ENCODE measurements around the gene PDCD2L.

DNA sequence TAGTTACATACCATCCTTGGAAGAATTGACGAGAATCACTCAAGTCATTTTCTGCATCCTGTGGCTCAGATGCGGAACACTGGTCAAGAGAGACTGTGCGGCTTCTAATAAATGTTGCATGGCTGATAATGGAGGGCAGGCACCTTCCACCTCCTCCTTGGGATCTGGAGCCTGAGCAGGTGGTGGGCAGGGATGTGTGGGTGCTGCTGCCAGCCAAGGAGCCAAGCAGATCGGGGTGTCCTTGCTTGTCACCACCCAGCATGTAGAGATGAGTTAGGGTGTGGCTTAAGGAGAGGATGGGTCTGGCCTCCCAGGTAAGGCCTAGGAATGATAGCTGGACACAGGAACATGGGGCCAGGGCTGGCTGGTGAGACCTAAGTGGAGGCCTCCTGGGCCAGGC, 21.7 kb upstream of the PDCD2L start:
- TF ChIP-seq TAF1 (IDR thresholded peaks at IDR 0.05; ENCODE audit: low read depth) = no peak
- TF ChIP-seq RAD21 (conservative IDR thresholded peaks at IDR 0.05) = no peak
- no peak for TF ChIP-seq EZH2 (IDR thresholded peaks at IDR 0.05; ENCODE audit: borderline replicate concordance, insufficient read depth, low read length, poor library complexity, severe bottlenecking)
- no peak for TF ChIP-seq POLR2AphosphoS5 (IDR thresholded peaks at IDR 0.05)
